GM12878 (cell line): ENCODE measurements around the gene RASAL2. TPM values are rescaled to one million over a fixed set of nuclear protein-coding genes. Genes with fewer than 3 reads are reported as not detected.

Source experiments
- ATAC-seq: fragments of 200-7000 bp; cut with Tn5 transposase; 3 replicates; pipeline ENCODE4 v1.9.1; 2020; ENCODE audit warnings: mild to moderate bottlenecking, moderate library complexity
- BruUV-seq: library from RNA; stranded (reverse); fragments of 400-500 nt; replicated peaks from 2 replicates; lab custom pipeline; 2021; lab: Mats Ljungman, UMichigan
- CTCF ChIA-PET: fragments of 300-600 bp; sonication (Branson Sonifier 250); formaldehyde crosslinking; extraction: SDS; loops from one replicate; lab custom pipeline; 2021; ENCODE audit warnings: inconsistent platforms; lab: Yijun Ruan, JAX
- POLR2A ChIA-PET: fragments of 350-600 bp; formaldehyde crosslinking; extraction: SDS; loops from one replicate; lab custom pipeline; 2021; ENCODE audit warnings: inconsistent platforms; lab: Charles Lee
- RAD21 ChIA-PET: fragments of 300-600 bp; sonication (Branson Sonifier 250); formaldehyde crosslinking; loops from one replicate; lab custom pipeline; 2023; ENCODE audit warnings: antibody characterized with exemption; ENCODE audit not compliant: unreplicated experiment; lab: Charles Lee
- SMC1A ChIA-PET: fragments of 300-600 bp; sonication (Branson Sonifier 250); formaldehyde crosslinking; loops from one replicate; lab custom pipeline; 2023; ENCODE audit not compliant: unreplicated experiment, uncharacterized antibody; lab: Charles Lee
- DNase-seq: peaks from one replicate; pipeline ENCODE4 v3.0.0-alpha.2; 2011; ENCODE audit warnings: low read depth, low spot score
- FAIRE-seq: peaks from 3 replicates; lab custom pipeline; 2011; peaks lifted over from hg19 to GRCh38; lab: Jason Lieb, UNC
- H2AFZ ChIP-seq: 2 replicates; pipeline ENCODE4 v1.6.0; 2011; ENCODE audit warnings: low read depth, low read length, control low read depth; ENCODE audit not compliant: control insufficient read depth
- H3K27ac ChIP-seq: 2 replicates; pipeline ENCODE4 v1.5.1; 2011; ENCODE audit warnings: control low read depth; ENCODE audit not compliant: control insufficient read depth, insufficient read depth
- H3K27me3 ChIP-seq, 2 experiments: replicated peaks in 1 of 2; 2 replicates each; pipeline versions ENCODE4 v1.6.0 to v1.6.1; 2011; ENCODE audit warnings: low read length in 1 of 2; ENCODE audit not compliant: control insufficient read depth in 2 of 2, insufficient read depth in 2 of 2
- H3K36me3 ChIP-seq, 2 experiments: 2 replicates each; pipeline ENCODE4 v1.5.1; 2011; ENCODE audit warnings: low read length in 1 of 2; ENCODE audit not compliant: control insufficient read depth in 2 of 2, insufficient read depth in 2 of 2
- H3K4me1 ChIP-seq: 2 replicates; pipeline ENCODE4 v1.6.1; 2011; ENCODE audit warnings: mild to moderate bottlenecking, low read length, moderate library complexity, mixed read lengths; ENCODE audit not compliant: control insufficient read depth, insufficient read depth
- H3K4me2 ChIP-seq: 2 replicates; pipeline ENCODE4 v1.6.0; 2011; ENCODE audit warnings: control low read depth; ENCODE audit not compliant: control insufficient read depth, insufficient read depth
- H3K4me3 ChIP-seq: fragments of 200-600 bp; sonication (generic); 2 replicates; pipeline ENCODE4 v1.5.1; 2016
- H3K79me2 ChIP-seq: 2 replicates; pipeline ENCODE4 v1.6.0; 2011; ENCODE audit warnings: low read length; ENCODE audit not compliant: control insufficient read depth, insufficient read depth
- H3K9ac ChIP-seq: 2 replicates; pipeline ENCODE4 v1.8.0; 2011; ENCODE audit warnings: low read length, control low read depth, mixed read lengths; ENCODE audit not compliant: control insufficient read depth, insufficient read depth
- H3K9me3 ChIP-seq: replicated peaks from 3 replicates; pipeline ENCODE4 v1.5.1; 2011; ENCODE audit warnings: mild to moderate bottlenecking, low read length; ENCODE audit not compliant: control insufficient read depth, insufficient read depth
- H4K20me1 ChIP-seq: 2 replicates; pipeline ENCODE4 v1.6.0; 2011; ENCODE audit not compliant: control insufficient read depth, insufficient read depth
- CBFB ChIP-seq: IDR thresholded peaks from 2 replicates; pipeline ENCODE4 v1.6.1; 2016; ENCODE audit warnings: antibody characterized with exemption, low read depth
- CUX1 ChIP-seq: IDR thresholded peaks from 2 replicates; pipeline ENCODE4 v1.6.1; 2012; ENCODE audit warnings: improper control_type of control experiment, low read depth, low read length; ENCODE audit not compliant: insufficient replicate concordance
- ESRRA ChIP-seq: IDR thresholded peaks from 2 replicates; pipeline ENCODE4 v1.6.1; 2012; ENCODE audit warnings: mild to moderate bottlenecking, low read length, improper control_type of control experiment
- GABPA ChIP-seq: IDR thresholded peaks from 2 replicates; pipeline ENCODE4 v1.6.1; 2014; ENCODE audit warnings: antibody characterized with exemption, low read depth, mild to moderate bottlenecking, inconsistent platforms
- HDGF ChIP-seq: fragments of 450-650 bp; IDR thresholded peaks from 2 replicates; pipeline ENCODE4 v1.6.1; 2016; ENCODE audit warnings: antibody characterized with exemption
- LARP7 ChIP-seq: fragments of 450-650 bp; IDR thresholded peaks from 2 replicates; pipeline ENCODE4 v1.6.1; 2017; ENCODE audit warnings: mild to moderate bottlenecking
- MEF2B ChIP-seq: fragments of 450-650 bp; IDR thresholded peaks from 2 replicates; pipeline ENCODE4 v1.6.1; 2018; ENCODE audit warnings: mild to moderate bottlenecking, moderate library complexity; ENCODE audit not compliant: partially characterized antibody, poor library complexity, severe bottlenecking
- MTA3 ChIP-seq: IDR thresholded peaks from 2 replicates; pipeline ENCODE4 v1.6.1; 2012; ENCODE audit warnings: low read length, inconsistent platforms, borderline replicate concordance
- POLR2AphosphoS5 ChIP-seq: IDR thresholded peaks from 2 replicates; pipeline ENCODE4 v1.6.1; 2011; ENCODE audit warnings: mild to moderate bottlenecking, low read length, inconsistent platforms
- PRDM15 ChIP-seq: fragments of 450-650 bp; formaldehyde crosslinking; IDR thresholded peaks from 2 replicates; pipeline ENCODE4 v1.4.0; 2020; ENCODE audit warnings: mild to moderate bottlenecking, moderate library complexity
- SKIL ChIP-seq: fragments of 450-650 bp; IDR thresholded peaks from 2 replicates; pipeline ENCODE4 v1.6.1; 2017; ENCODE audit warnings: mild to moderate bottlenecking, low read depth, inconsistent platforms; ENCODE audit not compliant: poor library complexity, severe bottlenecking
- SMAD1 ChIP-seq: fragments of 450-650 bp; IDR thresholded peaks from 2 replicates; pipeline ENCODE4 v1.6.1; 2018; ENCODE audit warnings: mild to moderate bottlenecking, low read depth; ENCODE audit not compliant: partially characterized antibody
- SP1 ChIP-seq: IDR thresholded peaks from one replicate; pipeline ENCODE4 v1.6.1; 2011; ENCODE audit warnings: low read depth, low read length
- STAT3 ChIP-seq: IDR thresholded peaks from 2 replicates; pipeline ENCODE4 v1.6.1; 2011; ENCODE audit warnings: low read depth, low read length, improper control_type of control experiment
- WGBS: methylation state at CpG from one replicate; pipeline ENCODE4 v1.1.6; 2016; ENCODE audit warnings: low lambda C conversion rate; ENCODE audit not compliant: insufficient replicate concordance, insufficient coverage; ENCODE audit errors: missing lambda C conversion rate; 5-methylcytosine and 5-hydroxymethylcytosine counted together
- in situ Hi-C: fragments of 300-500 bp; cut with MboI; formaldehyde crosslinking; loops from 9 replicates; pipeline ENCODE4 v1.14.3; 2018; ENCODE audit warnings: mixed read lengths
- intact Hi-C: fragments of 100-400 bp; cut with micrococcal nuclease; formaldehyde crosslinking; loops from one replicate; pipeline ENCODE4 v1.14.2; 2022; ENCODE audit not compliant: unreplicated experiment
- polyA plus RNA-seq, 11 experiments: library from polyadenylated mRNA; depleted of rRNA in 4 of 11; unstranded in 6 of 11; stranded (reverse) in 5 of 11; fragments of >200 nt; fragmentation: Nextera tagmentation in 4 of 11; fragmentation: Illumina TruSeq in 1 of 11; extraction: Ambion mirVana in 4 of 11; extraction: Trizol in 1 of 11; gene quantifications; 1 replicate in 1 of 11; 2 replicates in 10 of 11; pipeline versions ENCODE4 v1.2.1 to v1.2.3, GENCODE V29; 2011 to 2016; ENCODE audit warnings: inconsistent platforms in 2 of 11, missing spikeins in 2 of 11, low read depth in 1 of 11
- total RNA-seq, 4 experiments: library from RNA; depleted of rRNA in 3 of 4; stranded (reverse); fragments of >200 nt in 3 of 4; fragmentation: Illumina TruSeq in 1 of 4; extraction: Trizol in 1 of 4; gene quantifications; 2 replicates each; pipeline versions ENCODE4 v1.2.1 to v1.2.3, GENCODE V29; 2013 to 2021

RASAL2 gene
- total and polyA plus RNA-seq, 10 of the 15 experiments (the other 5 are each of a cell fraction or from before 2014, with no cell fraction given) = 0.02 to 6.9 (median 0.17) TPM; not detected in 1

- 12% methylated on average over 4 of the region's 4 CpGs for WGBS
- DNase-seq = no peak
- ChIA-PET SMC1A (interaction anchor here (1.3 to 7.4 kb wide), 2 partner anchors 139 to 192 kb away, joined by 4 to 73 read pairs; no protein-coding TSS in a partner anchor), RAD21 (no interaction called here), CTCF (interaction anchor here (0.9 to 11.2 kb wide), 4 partner anchors 32 to 204 kb away, joined by 3 to 187 read pairs (median 25); no protein-coding TSS in a partner anchor), POLR2A (no interaction called here)
- no peaks in the 10 kb centered on the region for H3K79me2 ChIP-seq
- no peak for FAIRE-seq
- H3K4me1 ChIP-seq = no peaks in the 10 kb centered on the region
- ATAC-seq = no peak
- H2AFZ ChIP-seq = no peak overlapping the region
- H3K36me3 ChIP-seq = no peaks in the 10 kb centered on the region
- no peaks in the 10 kb centered on the region for H4K20me1 ChIP-seq
- H3K27ac ChIP-seq = no peak overlapping the region
- no TSS peak for BruUV-seq
- no peaks in the 10 kb centered on the region for H3K27me3 ChIP-seq
- in situ Hi-C loops = loop anchor here (5.0 kb wide), 1 partner anchor 192 kb away; no protein-coding TSS in a partner anchor
- H3K4me3 ChIP-seq = no peak overlapping the region
- H3K9me3 ChIP-seq = no peaks in the 10 kb centered on the region
- no peak overlapping the region for H3K9ac ChIP-seq
- intact Hi-C loops = no loop called here
- H3K4me2 ChIP-seq = no peak overlapping the region
- no peak for TF ChIP-seq LARP7
- no peak for TF ChIP-seq HDGF
- no peak for TF ChIP-seq PRDM15
- TF ChIP-seq SMAD1 = no peak
- no peak for TF ChIP-seq MTA3
- no peak for TF ChIP-seq ESRRA
- TF ChIP-seq CBFB = no peak
- TF ChIP-seq GABPA = no peak
- TF ChIP-seq POLR2AphosphoS5 = no peak
- no peak for TF ChIP-seq CUX1
- TF ChIP-seq MEF2B = no peak
- TF ChIP-seq SKIL = no peak
- no peak for TF ChIP-seq STAT3
- no peak for TF ChIP-seq SP1
Observed at GRCh38 chr1:178504286-178504685, 410.4 kb downstream of the RASAL2 start.
